Adrenal gland (tissue), 12 donors: Measurements from ENCODE around the gene TOB2. TPM values are rescaled to one million over a fixed set of nuclear protein-coding genes. Genes with fewer than 3 reads are reported as not detected.

ENCODE experiments used
- DNase-seq, 7 donors: peaks; one replicate each; pipeline ENCODE4 v3.0.0-alpha.2; 2019 to 2020
- H3K27ac ChIP-seq, 5 donors: fragments of 200-600 bp; sonication (generic) in 4 of 5; 1 replicate in 3 of 5; 2 replicates in 2 of 5; pipeline versions ENCODE4 v1.5.1 to v1.8.0; 2016 to 2020; ENCODE audit warnings: mild to moderate bottlenecking in 1 of 5
- H3K27me3 ChIP-seq: fragments of 200-600 bp; 2 replicates; pipeline ENCODE4 v1.8.0; 2021
- H3K36me3 ChIP-seq, 2 donors: fragments of 200-600 bp; replicated peaks in 1 of 2; 1 replicate in 1 of 2; 2 replicates in 1 of 2; pipeline versions ENCODE4 v1.5.1 to v1.8.0; 2018 to 2022
- H3K4me1 ChIP-seq, 2 donors: fragments of 200-600 bp; replicated peaks in 1 of 2; 1 replicate in 1 of 2; 2 replicates in 1 of 2; pipeline versions ENCODE4 v1.5.1 to v1.8.0; 2018 to 2021
- H3K4me3 ChIP-seq, 4 donors: fragments of 200-600 bp; sonication (generic) in 3 of 4; one replicate each; pipeline ENCODE4 v1.5.1; 2016 to 2018
- H3K9me3 ChIP-seq, 3 donors: fragments of 200-600 bp; sonication (generic) in 1 of 3; replicated peaks in 1 of 3; 1 replicate in 2 of 3; 2 replicates in 1 of 3; pipeline versions ENCODE4 v1.5.1 to v1.8.0; 2016 to 2021
- CTCF ChIP-seq, 6 experiments: fragments of 450-650 bp in 4 of 6; fragments of 200-600 bp in 2 of 6; sonication (generic) in 1 of 6; IDR thresholded peaks; 1 replicate in 5 of 6; 2 replicates in 1 of 6; pipeline versions ENCODE4 v1.5.1 to v1.8.0; 2016 to 2021; ENCODE audit warnings: antibody characterized with exemption in 6 of 6, mild to moderate bottlenecking in 2 of 6, moderate library complexity in 1 of 6
- POLR2A ChIP-seq, 2 donors: fragments of 450-650 bp; IDR thresholded peaks; one replicate each; pipeline ENCODE4 v1.6.1; 2017; ENCODE audit warnings: antibody characterized with exemption in 2 of 2, mild to moderate bottlenecking in 2 of 2, moderate library complexity in 1 of 2
- WGBS, 4 donors: extraction: QIAGEN DNeasy Blood & Tissue Kit in 2 of 4; methylation state at CpG; one replicate each; pipeline versions ENCODE4 v1.1.5 to v1.1.7; 2013 to 2017; 5-methylcytosine and 5-hydroxymethylcytosine counted together
- intact Hi-C, 2 donors: fragments of 100-400 bp; cut with DNase I; formaldehyde crosslinking; loops; one replicate each; pipeline versions ENCODE4 v1.14.1 to v1.15.0; 2022 to 2023
- polyA plus RNA-seq, 3 donors: library from polyadenylated mRNA; stranded (reverse); fragments of 200-250 nt in 2 of 3; fragments of 350-450 nt in 1 of 3; fragmentation: Illumina TruSeq in 1 of 3; extraction: RNeasy Lipid Tissue Mini Kit (QIAGEN cat#74804) in 1 of 3; gene quantifications; one replicate each; pipeline ENCODE4 v1.2.3, GENCODE V29; 2013 to 2014
- total RNA-seq, 9 donors: library from RNA; depleted of rRNA in 4 of 9; stranded (reverse); fragments of >200 nt in 4 of 9; fragments of 120-200 nt in 1 of 9; fragmentation: NEBNext Ultra II Directional in 1 of 9; extraction: Animal tissue kit (Norgen Biotek cat#: 25700) in 1 of 9; gene quantifications; one replicate each; pipeline versions ENCODE4 v1.1.0 to v1.2.4, GENCODE V29; 2013 to 2023
- donor health status: healthy with polysubstance abuse.
- donor health status: Bipolar disorder and iron deficiency.
- donor health status: DM: yes; HTN: yes; CAD: no.
- donor health status: DM: no; HTN: no; CAD: no.
- donor health status: DM: no; HTN: no; CAD: no.
- donor health status: DM: yes; HTN: yes; CAD: no.

Gene TOB2
- total and polyA plus RNA-seq, 12 donors: 14.7 to 117 (median 41.1) TPM

- H3K4me3 ChIP-seq: no peak overlapping the region
Measured at GRCh38 chr22:41471568-41471967, 25.0 kb upstream of the TOB2 start.

GRCh38 chr22:41470886-41471285 lies 24.3 kb upstream of the TOB2 start:
- DNase-seq: no peak
- 70 to 83% (median 72%) methylated on average over 2 of the region's 2 CpGs for WGBS, 4 donors
- no peaks in the 10 kb centered on the region for H3K27me3 ChIP-seq
- H3K9me3 ChIP-seq: no peaks in the 10 kb centered on the region
- intact Hi-C loops: no loop called here
- no peak overlapping the region for H3K27ac ChIP-seq
- no peak overlapping the region for H3K4me3 ChIP-seq
- peaks cover 18 to 62% of the 10 kb centered on the region in 2 donors for H3K4me1 ChIP-seq
- no peak for TF ChIP-seq CTCF (IDR thresholded peaks at IDR 0.05)
- no peak for TF ChIP-seq POLR2A (IDR thresholded peaks at IDR 0.05)
- peaks cover 0 to 19% of the 10 kb centered on the region in 2 donors for H3K36me3 ChIP-seq

More at GRCh38 chr22:41471568-41471967, 25.0 kb upstream of the TOB2 start:
- Histone ChIP-seq H3K9me3 (no peaks in the 10 kb centered on the region), H3K27me3 (no peaks in the 10 kb centered on the region), H3K27ac (peak overlapping the region in 1 of 5 donors; percentile 24), H3K4me1 (peaks cover 18 to 62% of the 10 kb centered on the region in 2 donors), H3K36me3 (peaks cover 0 to 12% of the 10 kb centered on the region in 2 donors)
- no peak for DNase-seq
- TF ChIP-seq POLR2A (IDR thresholded peaks at IDR 0.05) (peak in 1 of 2 donors; percentile 5), CTCF (IDR thresholded peaks at IDR 0.05) (no peak)
- intact Hi-C loops: no loop called here
- WGBS, 4 donors: 68 to 77% (median 70%) methylated on average over 2 of the region's 2 CpGs

GRCh38 chr22:41469218-41469851 lies 22.7 kb upstream of the TOB2 start:
- intact Hi-C loops: loop anchor here in 1 of 2 donors (10.0 kb wide), 1 partner anchor 45 kb away; no protein-coding TSS in a partner anchor

More at GRCh38 chr22:41469218-41469851, 22.7 kb upstream of the TOB2 start:
- H3K9me3 ChIP-seq: no peaks in the 10 kb centered on the region
- peak in 2 of 7 donors; percentile 39 to 74 for DNase-seq
- peak overlapping the region; percentile 37 to 97 (median 93) for H3K27ac ChIP-seq
- peak overlapping the region; percentile 78 to 100 (median 84) for H3K4me3 ChIP-seq
- no peak for TF ChIP-seq POLR2A (IDR thresholded peaks at IDR 0.05)
- no peak for TF ChIP-seq CTCF (IDR thresholded peaks at IDR 0.05)
- peaks cover 0 to 35% of the 10 kb centered on the region in 2 donors for H3K36me3 ChIP-seq
- H3K4me1 ChIP-seq: peaks cover 13 to 54% of the 10 kb centered on the region in 2 donors
- 0 to 2% (median 2%) methylated on average over 10 to 30 of the region's 30 CpGs for WGBS, 4 donors
- no peaks in the 10 kb centered on the region for H3K27me3 ChIP-seq
